Hepatocyte (in vitro differentiated cells): ENCODE measurements around the gene STXBP1. TPM values are rescaled to one million over a fixed set of nuclear protein-coding genes. Genes with fewer than 3 reads are reported as not detected.

Source experiments
- DNase-seq: peaks from one replicate; pipeline ENCODE4 v3.0.0-alpha.2; 2016; ENCODE audit warnings: low spot score
- H2AFZ ChIP-seq: fragments of 200-600 bp; sonication (generic); 2 replicates; pipeline ENCODE4 v1.6.0; 2016; ENCODE audit warnings: antibody characterized with exemption, mild to moderate bottlenecking
- H3K27ac ChIP-seq: fragments of 200-600 bp; sonication (generic); 2 replicates; pipeline ENCODE4 v1.5.1; 2016; ENCODE audit warnings: mild to moderate bottlenecking
- H3K27me3 ChIP-seq: fragments of 200-600 bp; sonication (generic); 2 replicates; pipeline ENCODE4 v1.6.1; 2016
- H3K36me3 ChIP-seq: fragments of 200-600 bp; sonication (generic); replicated peaks from 2 replicates; pipeline ENCODE4 v1.5.1; 2016; ENCODE audit warnings: low read depth; ENCODE audit not compliant: insufficient read depth
- H3K4me1 ChIP-seq: fragments of 200-600 bp; sonication (generic); 2 replicates; pipeline ENCODE4 v1.5.1; 2016; ENCODE audit warnings: mild to moderate bottlenecking, moderate library complexity; ENCODE audit not compliant: insufficient read depth
- H3K4me2 ChIP-seq: fragments of 200-600 bp; sonication (generic); 2 replicates; pipeline ENCODE4 v1.6.0; 2016
- H3K4me3 ChIP-seq: fragments of 200-600 bp; sonication (generic); 2 replicates; pipeline ENCODE4 v1.5.1; 2016; ENCODE audit warnings: mild to moderate bottlenecking
- H3K79me2 ChIP-seq: fragments of 200-600 bp; sonication (generic); 2 replicates; pipeline ENCODE4 v1.6.0; 2017; ENCODE audit warnings: mild to moderate bottlenecking
- H3K9me2 ChIP-seq: fragments of 200-600 bp; sonication (generic); replicated peaks from 2 replicates; pipeline ENCODE4 v1.6.0; 2017; ENCODE audit warnings: mild to moderate bottlenecking; ENCODE audit not compliant: insufficient read depth
- H3K9me3 ChIP-seq: fragments of 200-600 bp; sonication (generic); 2 replicates; pipeline ENCODE4 v1.5.1; 2016; ENCODE audit warnings: low read depth, mild to moderate bottlenecking
- H4K20me1 ChIP-seq: fragments of 200-600 bp; sonication (generic); 2 replicates; pipeline ENCODE4 v1.6.0; 2016; ENCODE audit warnings: mild to moderate bottlenecking; ENCODE audit not compliant: insufficient read depth, poor library complexity, severe bottlenecking
- CTCF ChIP-seq: fragments of 200-600 bp; sonication (generic); IDR thresholded peaks from 2 replicates; pipeline ENCODE4 v1.5.1; 2016; ENCODE audit warnings: antibody characterized with exemption, mild to moderate bottlenecking; ENCODE audit not compliant: poor library complexity
- EZH2 ChIP-seq: fragments of 200-600 bp; sonication (generic); IDR thresholded peaks from 2 replicates; pipeline ENCODE4 v1.6.1; 2016; ENCODE audit warnings: antibody characterized with exemption, mild to moderate bottlenecking, borderline replicate concordance
- EZH2phosphoT487 ChIP-seq: fragments of 200-600 bp; sonication (generic); IDR thresholded peaks from one replicate; pipeline ENCODE4 v1.6.1; 2018; ENCODE audit warnings: antibody characterized with exemption, mild to moderate bottlenecking, low read depth, moderate library complexity; ENCODE audit not compliant: unreplicated experiment, severe bottlenecking
- WGBS: methylation state at CpG from one replicate; pipeline ENCODE4 v1.1.6; 2016; ENCODE audit warnings: low lambda C conversion rate; ENCODE audit errors: missing lambda C conversion rate; 5-methylcytosine and 5-hydroxymethylcytosine counted together
- polyA plus RNA-seq: library from polyadenylated mRNA; unstranded; fragments of >200 nt; fragmentation: Nextera tagmentation; extraction: Ambion mirVana; gene quantifications from 2 replicates; pipeline ENCODE4 v1.2.1, GENCODE V29; 2016
- total RNA-seq: library from RNA; depleted of rRNA; stranded (reverse); fragments of >200 nt; gene quantifications from 2 replicates; pipeline ENCODE4 v1.2.3, GENCODE V29; 2014

STXBP1 gene
- total and polyA plus RNA-seq, 2 experiments from 2014 or later: 22.6 to 27.6 TPM

- no peaks in the 10 kb centered on the region for H3K27me3 ChIP-seq
- no peaks in the 10 kb centered on the region for H3K9me3 ChIP-seq
- peaks cover 2% of the 10 kb centered on the region for H3K79me2 ChIP-seq
- 90% methylated on average over 8 of the region's 8 CpGs for WGBS
- no peaks in the 10 kb centered on the region for H3K9me2 ChIP-seq
- H4K20me1 ChIP-seq: no peaks in the 10 kb centered on the region
- H3K4me1 ChIP-seq: no peaks in the 10 kb centered on the region
- H3K36me3 ChIP-seq: no peaks in the 10 kb centered on the region
- no peak for DNase-seq
- no peak overlapping the region for H3K4me3 ChIP-seq
- no peak overlapping the region for H3K4me2 ChIP-seq
- H3K27ac ChIP-seq: no peak overlapping the region
- TF ChIP-seq EZH2: no peak
- no peak for TF ChIP-seq EZH2phosphoT487
- TF ChIP-seq CTCF: no peak
- H2AFZ ChIP-seq: no peak overlapping the region
These were observed 116.7 kb downstream of the STXBP1 start for GRCh38 chr9:127728808-127729207.

- Histone ChIP-seq H3K4me2 (no peak overlapping the region), H3K9me2 (no peaks in the 10 kb centered on the region), H3K4me3 (no peak overlapping the region), H3K79me2 (peaks cover 5% of the 10 kb centered on the region), H3K36me3 (no peaks in the 10 kb centered on the region), H4K20me1 (no peaks in the 10 kb centered on the region), H3K9me3 (no peaks in the 10 kb centered on the region), H3K27me3 (no peaks in the 10 kb centered on the region), H3K4me1 (peaks cover 4% of the 10 kb centered on the region), H2AFZ (no peak overlapping the region), H3K27ac (no peak overlapping the region)
- 90% methylated on average over 18 of the region's 18 CpGs for WGBS
- DNase-seq: no peak
- TF ChIP-seq CTCF: no peak
- TF ChIP-seq EZH2: no peak
- TF ChIP-seq EZH2phosphoT487: no peak
These were observed 117.6 kb downstream of the STXBP1 start for GRCh38 chr9:127729522-127730256.

GRCh38 chr9:127730262-127730661 lies 118.2 kb downstream of the STXBP1 start:
- Histone ChIP-seq H3K9me2 (no peaks in the 10 kb centered on the region), H3K4me3 (no peak overlapping the region), H2AFZ (no peak overlapping the region), H3K4me1 (peaks cover 4% of the 10 kb centered on the region), H3K9me3 (no peaks in the 10 kb centered on the region), H3K27ac (no peak overlapping the region), H3K4me2 (no peak overlapping the region), H3K36me3 (no peaks in the 10 kb centered on the region), H3K79me2 (peaks cover 5% of the 10 kb centered on the region), H3K27me3 (no peaks in the 10 kb centered on the region), H4K20me1 (no peaks in the 10 kb centered on the region)
- WGBS: 93% methylated on average over 9 of the region's 9 CpGs
- TF ChIP-seq CTCF (no peak), EZH2phosphoT487 (no peak), EZH2 (no peak)
- DNase-seq: no peak
